H1 (cell line): Measurements from ENCODE around the gene RUVBL1. TPM values are rescaled to one million over a fixed set of nuclear protein-coding genes. Genes with fewer than 3 reads are reported as not detected.

Experiments
- CTCF ChIA-PET: fragments of 300-600 bp; sonication (Branson Sonifier 250); formaldehyde crosslinking; loops from one replicate; lab custom pipeline; 2021; ENCODE audit not compliant: partially characterized antibody; lab: Charles Lee
- POLR2A ChIA-PET: fragments of 300-600 bp; sonication (Branson Sonifier 250); formaldehyde crosslinking; loops from one replicate; lab custom pipeline; 2021; ENCODE audit warnings: inconsistent platforms; ENCODE audit not compliant: partially characterized antibody; lab: Charles Lee
- DNase-seq, 2 experiments: peaks; one replicate each; pipeline versions ENCODE4 v3.0.0 to v3.0.0-alpha.2; 2010 to 2022; ENCODE audit warnings: low spot score in 2 of 2, low read depth in 1 of 2, mixed read lengths in 1 of 2
- FAIRE-seq: peaks from 2 replicates; lab custom pipeline; 2011; peaks lifted over from hg19 to GRCh38; lab: Jason Lieb, UNC
- H2AFZ ChIP-seq: 2 replicates; pipeline ENCODE4 v1.8.1; 2012; ENCODE audit warnings: low read length, inconsistent platforms
- H2AK5ac ChIP-seq: 2 replicates; pipeline ENCODE4 v1.6.1; 2013; ENCODE audit warnings: low read depth, low read length
- H2BK120ac ChIP-seq: replicated peaks from 2 replicates; pipeline ENCODE3; 2013; ENCODE audit warnings: low read depth, low read length, inconsistent platforms
- H2BK12ac ChIP-seq: 2 replicates; pipeline ENCODE4 v1.6.1; 2013; ENCODE audit warnings: low read depth, low read length
- H2BK15ac ChIP-seq: 2 replicates; pipeline ENCODE4 v1.6.1; 2013; ENCODE audit warnings: low read length
- H2BK20ac ChIP-seq: 2 replicates; pipeline ENCODE4 v1.6.1; 2013; ENCODE audit warnings: low read length
- H2BK5ac ChIP-seq: 2 replicates; pipeline ENCODE4 v1.6.1; 2013; ENCODE audit warnings: low read depth, low read length
- H3K14ac ChIP-seq: 2 replicates; pipeline ENCODE4 v1.6.1; 2013; ENCODE audit warnings: inconsistent platforms; ENCODE audit not compliant: insufficient read length
- H3K18ac ChIP-seq: 2 replicates; pipeline ENCODE4 v1.6.1; 2013; ENCODE audit warnings: low read length; ENCODE audit errors: extremely low read depth
- H3K23ac ChIP-seq: 2 replicates; pipeline ENCODE4 v1.6.1; 2013; ENCODE audit warnings: inconsistent platforms; ENCODE audit not compliant: insufficient read length
- H3K23me2 ChIP-seq: 2 replicates; pipeline ENCODE4 v1.6.1; 2013; ENCODE audit warnings: low read depth, low read length
- H3K27ac ChIP-seq: 2 replicates; pipeline ENCODE4 v1.6.1; 2011; ENCODE audit warnings: low read depth, low read length, inconsistent platforms
- H3K27me3 ChIP-seq, 4 experiments: replicated peaks in 1 of 4; 1 replicate in 1 of 4; 2 replicates in 3 of 4; pipeline versions ENCODE4 v1.6.1 to v1.8.1; 2011 to 2013; ENCODE audit warnings: low read length in 3 of 4, mild to moderate bottlenecking in 3 of 4, inconsistent platforms in 2 of 4, mixed read lengths in 2 of 4, moderate library complexity in 1 of 4; ENCODE audit not compliant: control insufficient read depth in 3 of 4, insufficient read depth in 3 of 4; ENCODE audit errors: extremely low read depth in 1 of 4
- H3K36me3 ChIP-seq, 4 experiments: 2 replicates each; pipeline versions ENCODE4 v1.6.1 to v1.8.1; 2011 to 2013; ENCODE audit warnings: mild to moderate bottlenecking in 4 of 4, low read length in 3 of 4, moderate library complexity in 2 of 4, control low read depth in 1 of 4, inconsistent platforms in 1 of 4; ENCODE audit not compliant: insufficient read depth in 4 of 4, control insufficient read depth in 2 of 4
- H3K4ac ChIP-seq: replicated peaks from 2 replicates; pipeline ENCODE3; 2013; ENCODE audit warnings: low read length, low read depth, mixed read lengths, inconsistent platforms; ENCODE audit not compliant: insufficient read length
- H3K4me1 ChIP-seq, 4 experiments: replicated peaks in 1 of 4; 1 replicate in 1 of 4; 2 replicates in 3 of 4; pipeline versions ENCODE4 v1.6.1 to v1.8.1; 2011 to 2013; ENCODE audit warnings: low read length in 3 of 4, inconsistent platforms in 2 of 4, mixed read lengths in 1 of 4; ENCODE audit not compliant: insufficient read depth in 4 of 4, control insufficient read depth in 3 of 4
- H3K4me2 ChIP-seq, 2 experiments: 2 replicates each; pipeline versions ENCODE4 v1.6.1 to v1.8.1; 2011 to 2013; ENCODE audit warnings: low read depth in 2 of 2, low read length in 2 of 2, control low read depth in 1 of 2, inconsistent platforms in 1 of 2, mild to moderate bottlenecking in 1 of 2; ENCODE audit not compliant: insufficient read depth in 1 of 2
- H3K4me3 ChIP-seq, 4 experiments: fragments of 200-600, 300-600 bp in 1 of 4; sonication (generic), shearing (Covaris generic), sonication (Bioruptor Twin) in 1 of 4; 2 replicates each; pipeline versions ENCODE4 v1.5.1 to v1.8.1; 2011 to 2016; ENCODE audit warnings: low read length in 4 of 4, low read depth in 3 of 4, control low read depth in 2 of 4, inconsistent platforms in 2 of 4, mild to moderate bottlenecking in 2 of 4, mixed read lengths in 1 of 4, moderate library complexity in 1 of 4; ENCODE audit not compliant: insufficient read depth in 2 of 4; ENCODE audit errors: extremely low read depth in 1 of 4
- H3K56ac ChIP-seq: replicated peaks from 2 replicates; pipeline ENCODE3; 2013; ENCODE audit warnings: low read depth, mild to moderate bottlenecking, mixed read lengths, low read length, inconsistent platforms; ENCODE audit not compliant: insufficient read length
- H3K79me1 ChIP-seq: 2 replicates; pipeline ENCODE4 v1.6.1; 2013; ENCODE audit warnings: low read depth, low read length, control low read depth
- H3K79me2 ChIP-seq, 2 experiments: 2 replicates each; pipeline versions ENCODE4 v1.6.1 to v1.8.1; 2012 to 2013; ENCODE audit warnings: low read length in 2 of 2, mild to moderate bottlenecking in 2 of 2, inconsistent platforms in 1 of 2; ENCODE audit not compliant: insufficient read depth in 2 of 2, control insufficient read depth in 1 of 2
- H3K9ac ChIP-seq, 4 experiments: replicated peaks in 1 of 4; 1 replicate in 1 of 4; 2 replicates in 3 of 4; pipeline versions ENCODE4 v1.6.1 to v1.8.1; 2011 to 2013; ENCODE audit warnings: low read depth in 3 of 4, low read length in 3 of 4, control low read depth in 2 of 4, mild to moderate bottlenecking in 2 of 4, moderate library complexity in 2 of 4, inconsistent platforms in 1 of 4; ENCODE audit errors: extremely low read depth in 1 of 4
- H3K9me3 ChIP-seq, 2 experiments: 2 replicates each; pipeline versions ENCODE4 v1.6.1 to v1.8.1; 2012 to 2013; ENCODE audit warnings: mild to moderate bottlenecking in 2 of 2, moderate library complexity in 2 of 2, control low read depth in 1 of 2, inconsistent platforms in 1 of 2, low read depth in 1 of 2, low read length in 1 of 2, mixed read lengths in 1 of 2; ENCODE audit not compliant: insufficient read depth in 2 of 2
- H4K20me1 ChIP-seq, 2 experiments: replicated peaks in 1 of 2; 2 replicates each; pipeline versions ENCODE3 to v1.8.1; 2011 to 2013; ENCODE audit warnings: inconsistent platforms in 2 of 2, low read length in 2 of 2, mild to moderate bottlenecking in 1 of 2; ENCODE audit not compliant: insufficient read depth in 2 of 2, control insufficient read depth in 1 of 2
- H4K5ac ChIP-seq: 2 replicates; pipeline ENCODE4 v1.6.1; 2013; ENCODE audit warnings: low read length, low read depth, mixed read lengths, inconsistent platforms; ENCODE audit not compliant: insufficient read length
- H4K8ac ChIP-seq: 2 replicates; pipeline ENCODE4 v1.8.0; 2013; ENCODE audit warnings: mild to moderate bottlenecking, moderate library complexity, low read length, inconsistent platforms; ENCODE audit not compliant: insufficient read depth; ENCODE audit errors: extremely low read depth
- H4K91ac ChIP-seq: replicated peaks from 2 replicates; pipeline ENCODE3; 2013; ENCODE audit warnings: low read length, mixed read lengths, inconsistent platforms; ENCODE audit not compliant: insufficient read length
- BCL11A ChIP-seq, 2 experiments: IDR thresholded peaks; one replicate each; pipeline ENCODE4 v1.6.1; 2011; ENCODE audit warnings: low read depth in 2 of 2, low read length in 2 of 2, mild to moderate bottlenecking in 2 of 2
- FOSL1 ChIP-seq: IDR thresholded peaks from 2 replicates; pipeline ENCODE4 v1.6.1; 2011; ENCODE audit warnings: mild to moderate bottlenecking, low read depth, low read length, moderate library complexity; ENCODE audit not compliant: insufficient read depth
- JUN ChIP-seq: IDR thresholded peaks from 2 replicates; pipeline ENCODE4 v1.6.1; 2011; ENCODE audit warnings: low read depth, mild to moderate bottlenecking, improper control_type of control experiment, low read length
- KDM4A ChIP-seq: IDR thresholded peaks from one replicate; pipeline ENCODE4 v1.7.1; 2012; ENCODE audit warnings: low read depth, mild to moderate bottlenecking, moderate library complexity, low read length, inconsistent platforms; ENCODE audit not compliant: severe bottlenecking
- NRF1 ChIP-seq: IDR thresholded peaks from 2 replicates; pipeline ENCODE4 v1.6.1; 2011; ENCODE audit warnings: mild to moderate bottlenecking, low read depth, low read length, improper control_type of control experiment
- RNF2 ChIP-seq: fragments of 200-900, 300-1000 bp; sonication (generic); IDR thresholded peaks from 2 replicates; pipeline ENCODE4 v1.7.1; 2016; ENCODE audit warnings: borderline replicate concordance, low read depth, mild to moderate bottlenecking, antibody characterized with exemption, low read length; ENCODE audit not compliant: poor library complexity, severe bottlenecking; ENCODE audit errors: missing control alignments
- SP1 ChIP-seq: IDR thresholded peaks from 2 replicates; pipeline ENCODE4 v1.6.1; 2011; ENCODE audit warnings: low read depth, low read length
- YY1 ChIP-seq: IDR thresholded peaks from 2 replicates; pipeline ENCODE4 v1.6.1; 2011; ENCODE audit warnings: low read depth, mild to moderate bottlenecking, low read length
- WGBS, 2 experiments: shearing (Covaris generic) in 1 of 2; methylation state at CpG; one replicate each; pipeline versions ENCODE4 v1.1.6 to v1.1.7; 2013 to 2015; ENCODE audit warnings: low lambda C conversion rate in 2 of 2, mixed read lengths in 2 of 2, inconsistent platforms in 1 of 2, low coverage in 1 of 2, missing lambda C conversion rate in 1 of 2; ENCODE audit not compliant: insufficient replicate concordance in 2 of 2, insufficient coverage in 1 of 2, insufficient read length in 1 of 2; ENCODE audit errors: extremely low coverage in 1 of 2, missing lambda C conversion rate in 1 of 2; 5-methylcytosine and 5-hydroxymethylcytosine counted together
- polyA plus RNA-seq, 7 experiments: library from polyadenylated mRNA; depleted of rRNA in 3 of 7; stranded (reverse) in 5 of 7; unstranded in 2 of 7; fragments of >200 nt in 5 of 7; fragments of 200-250 nt in 2 of 7; gene quantifications; 1 replicate in 5 of 7; 2 replicates in 1 of 7; 4 replicates in 1 of 7; pipeline versions ENCODE4 v1.2.1 to v1.2.3, GENCODE V29; 2011 to 2013; ENCODE audit warnings: missing spikeins in 2 of 7, mixed read lengths in 2 of 7
- total RNA-seq: library from RNA; stranded (reverse); fragmentation: NEBNext Ultra II Directional; extraction: Animal tissue kit (Norgen Biotek cat#: 25700); gene quantifications from 2 replicates; pipeline ENCODE4 v1.2.1, GENCODE V29; 2021
- TF ChIP-seq, protein P1 (sequence below): IDR thresholded peaks from 2 replicates; pipeline ENCODE4 v1.6.1; 2012; ENCODE audit warnings: low read length, inconsistent platforms

Gene RUVBL1
- total and polyA plus RNA-seq, 2 of the 8 experiments (the other 6 are each of a cell fraction or from before 2014, with no cell fraction given) = 112 to 135 TPM

DNA sequence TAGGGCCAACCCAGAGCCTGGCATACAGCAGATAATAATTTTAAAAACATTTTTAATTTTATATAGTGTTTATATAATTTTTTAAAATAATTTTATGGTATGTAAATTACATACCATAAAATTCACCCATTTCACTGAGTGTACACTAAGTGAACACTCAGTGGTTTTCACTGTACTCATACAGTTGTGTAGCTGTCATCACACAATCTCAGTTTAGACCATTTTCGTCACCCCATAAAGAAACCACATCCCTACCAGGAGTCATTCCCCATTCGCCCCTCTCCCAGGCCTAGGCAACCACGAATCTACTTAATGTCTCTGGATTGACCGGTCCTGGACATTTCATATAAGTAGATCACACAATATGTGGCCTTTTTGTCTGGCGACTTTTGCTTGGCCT, 39.8 kb upstream of the RUVBL1 start:
- H3K27me3 ChIP-seq = no peaks in the 10 kb centered on the region
- H3K23ac ChIP-seq = no peak overlapping the region
- H3K14ac ChIP-seq = no peak overlapping the region
- no peaks in the 10 kb centered on the region for H3K36me3 ChIP-seq
- ChIA-PET CTCF (interaction anchor here (1.2 kb wide), 1 partner anchor 9 kb away, joined by 3 read pairs; no protein-coding TSS in a partner anchor), POLR2A (no interaction called here)
- peaks cover 0 to 6% of the 10 kb centered on the region in 2 experiments for H4K20me1 ChIP-seq
- H4K8ac ChIP-seq = no peak overlapping the region
- no peaks in the 10 kb centered on the region for H3K79me2 ChIP-seq
- no peaks in the 10 kb centered on the region for H3K9me3 ChIP-seq
- 0 out of 2 replicates have a peak, but pooled peaks cover 3% of the 10 kb centered on the region for H3K23me2 ChIP-seq
- H2BK12ac ChIP-seq = no peak overlapping the region; the same call in 1 of the 2 replicates
- no peak overlapping the region for H2BK15ac ChIP-seq
- DNase-seq (no peak), FAIRE-seq (no peak)
- peaks cover 3 to 11% (median 7%) of the 10 kb centered on the region in 4 experiments; a peak in 5 of 7 replicates for H3K4me1 ChIP-seq
- H3K4ac ChIP-seq = no peak overlapping the region
- no peak overlapping the region for H2BK120ac ChIP-seq
- no peak overlapping the region for H3K4me2 ChIP-seq
- no peak overlapping the region for H3K4me3 ChIP-seq
- H3K9ac ChIP-seq = no peak overlapping the region
- H3K27ac ChIP-seq = no peak overlapping the region
- no peak overlapping the region for H2AFZ ChIP-seq
- H2AK5ac ChIP-seq = no peak overlapping the region
- H3K56ac ChIP-seq = no peak overlapping the region
- 0 out of 2 replicates have a peak, but pooled peaks cover 3% of the 10 kb centered on the region for H3K79me1 ChIP-seq
- no peak overlapping the region for H3K18ac ChIP-seq
- no peak overlapping the region for H4K91ac ChIP-seq
- no peak overlapping the region for H2BK5ac ChIP-seq
- no peak overlapping the region for H4K5ac ChIP-seq
- 75% methylated on average over 5 of the region's 5 CpGs; no CpG with 5 or more reads in 1 of the 2 experiments for WGBS, 2 experiments
- H2BK20ac ChIP-seq = no peak overlapping the region
- TF ChIP-seq BCL11A (IDR thresholded peaks at IDR 0.05; ENCODE audit: low read depth in 2 of 2, low read length in 2 of 2) (no peak), KDM4A (no peak), SP1 (no peak), NRF1 (no peak), RNF2 (no peak), YY1 (no peak), JUN (no peak), FOSL1 (no peak)
- TF ChIP-seq, protein P1, sequence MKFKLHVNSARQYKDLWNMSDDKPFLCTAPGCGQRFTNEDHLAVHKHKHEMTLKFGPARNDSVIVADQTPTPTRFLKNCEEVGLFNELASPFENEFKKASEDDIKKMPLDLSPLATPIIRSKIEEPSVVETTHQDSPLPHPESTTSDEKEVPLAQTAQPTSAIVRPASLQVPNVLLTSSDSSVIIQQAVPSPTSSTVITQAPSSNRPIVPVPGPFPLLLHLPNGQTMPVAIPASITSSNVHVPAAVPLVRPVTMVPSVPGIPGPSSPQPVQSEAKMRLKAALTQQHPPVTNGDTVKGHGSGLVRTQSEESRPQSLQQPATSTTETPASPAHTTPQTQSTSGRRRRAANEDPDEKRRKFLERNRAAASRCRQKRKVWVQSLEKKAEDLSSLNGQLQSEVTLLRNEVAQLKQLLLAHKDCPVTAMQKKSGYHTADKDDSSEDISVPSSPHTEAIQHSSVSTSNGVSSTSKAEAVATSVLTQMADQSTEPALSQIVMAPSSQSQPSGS = no peak
